H9 (cell line): Measurements from ENCODE around the gene CRYZ. TPM values are rescaled to one million over a fixed set of nuclear protein-coding genes. Genes with fewer than 3 reads are reported as not detected.

Experiments used
- DNase-seq: peaks from one replicate; pipeline ENCODE4 v3.0.0-alpha.2; 2017
- H2AFZ ChIP-seq: one replicate; pipeline ENCODE4 v1.6.1; 2013; ENCODE audit warnings: mild to moderate bottlenecking, low read length, control low read depth, moderate library complexity
- H2AK5ac ChIP-seq: 2 replicates; pipeline ENCODE4 v1.6.1; 2013; ENCODE audit warnings: low read length, control low read depth, mixed read lengths; ENCODE audit not compliant: insufficient read length
- H2BK120ac ChIP-seq: one replicate; pipeline ENCODE4 v1.6.1; 2013; ENCODE audit warnings: low read depth, mild to moderate bottlenecking, low read length, control low read depth, inconsistent platforms; ENCODE audit not compliant: poor library complexity, severe bottlenecking
- H2BK12ac ChIP-seq: 2 replicates; pipeline ENCODE4 v1.6.1; 2013; ENCODE audit warnings: low read length, control low read depth, mixed read lengths, low read depth; ENCODE audit not compliant: insufficient read length
- H2BK15ac ChIP-seq: 2 replicates; pipeline ENCODE4 v1.6.1; 2013; ENCODE audit warnings: low read depth, low read length, control low read depth
- H2BK20ac ChIP-seq: one replicate; pipeline ENCODE4 v1.6.1; 2013; ENCODE audit warnings: low read depth, mild to moderate bottlenecking, low read length, control low read depth, inconsistent platforms; ENCODE audit not compliant: poor library complexity, severe bottlenecking
- H2BK5ac ChIP-seq: 2 replicates; pipeline ENCODE4 v1.6.1; 2013; ENCODE audit warnings: low read length, control low read depth, mixed read lengths; ENCODE audit not compliant: insufficient read length
- H3K14ac ChIP-seq: 2 replicates; pipeline ENCODE4 v1.6.1; 2013; ENCODE audit warnings: low read length, control low read depth; ENCODE audit not compliant: insufficient read depth
- H3K18ac ChIP-seq: 2 replicates; pipeline ENCODE4 v1.6.1; 2013; ENCODE audit warnings: low read depth, mild to moderate bottlenecking, mixed read lengths, low read length, control low read depth; ENCODE audit not compliant: insufficient read length
- H3K23ac ChIP-seq: 2 replicates; pipeline ENCODE4 v1.6.1; 2013; ENCODE audit warnings: low read length, control low read depth, mixed read lengths, low read depth; ENCODE audit not compliant: insufficient read length
- H3K23me2 ChIP-seq: 2 replicates; pipeline ENCODE4 v1.6.1; 2013; ENCODE audit warnings: low read depth, mild to moderate bottlenecking, mixed read lengths, low read length, control low read depth; ENCODE audit not compliant: insufficient read length, poor library complexity, severe bottlenecking
- H3K27ac ChIP-seq: 2 replicates; pipeline ENCODE4 v1.5.1; 2013; ENCODE audit warnings: low read length, control low read depth, mixed read lengths, low read depth; ENCODE audit not compliant: insufficient read length
- H3K27me3 ChIP-seq: 2 replicates; pipeline ENCODE4 v1.6.1; 2013; ENCODE audit warnings: low read length, control low read depth, inconsistent platforms; ENCODE audit not compliant: insufficient read depth
- H3K4ac ChIP-seq: 2 replicates; pipeline ENCODE4 v1.6.1; 2013; ENCODE audit warnings: low read depth, mild to moderate bottlenecking, control low read depth, inconsistent platforms, low read length, moderate library complexity
- H3K4me1 ChIP-seq: 2 replicates; pipeline ENCODE4 v1.6.1; 2013; ENCODE audit warnings: low read length, control low read depth, inconsistent platforms; ENCODE audit not compliant: insufficient read depth
- H3K4me2 ChIP-seq: 2 replicates; pipeline ENCODE4 v1.6.1; 2013; ENCODE audit warnings: low read length, control low read depth, mixed read lengths; ENCODE audit not compliant: insufficient read length, insufficient read depth
- H3K56ac ChIP-seq: 2 replicates; pipeline ENCODE4 v1.6.1; 2013; ENCODE audit warnings: low read depth, mild to moderate bottlenecking, mixed read lengths, low read length, control low read depth; ENCODE audit not compliant: insufficient read length
- H3K79me1 ChIP-seq: 2 replicates; pipeline ENCODE4 v1.6.1; 2013; ENCODE audit warnings: low read depth, mild to moderate bottlenecking, moderate library complexity, low read length, control low read depth, inconsistent platforms; ENCODE audit not compliant: insufficient read depth, poor library complexity, severe bottlenecking
- H3K79me2 ChIP-seq: 2 replicates; pipeline ENCODE4 v1.6.1; 2013; ENCODE audit warnings: low read length, control low read depth, inconsistent platforms; ENCODE audit not compliant: insufficient read depth
- H3K9ac ChIP-seq: 2 replicates; pipeline ENCODE4 v1.6.1; 2013; ENCODE audit warnings: low read length, control low read depth, mixed read lengths; ENCODE audit not compliant: insufficient read length; ENCODE audit errors: extremely low read depth
- H3K9me3 ChIP-seq: one replicate; pipeline ENCODE4 v1.6.1; 2013; ENCODE audit warnings: low read depth, low read length, inconsistent platforms; ENCODE audit not compliant: control insufficient read depth
- H3T11ph ChIP-seq: one replicate; pipeline ENCODE4 v1.6.1; 2013; ENCODE audit warnings: mild to moderate bottlenecking, low read length, control low read depth, inconsistent platforms
- H4K20me1 ChIP-seq: one replicate; pipeline ENCODE4 v1.6.1; 2013; ENCODE audit not compliant: control insufficient read depth, insufficient read length, insufficient read depth
- H4K5ac ChIP-seq: 2 replicates; pipeline ENCODE4 v1.6.1; 2013; ENCODE audit warnings: low read depth, mild to moderate bottlenecking, mixed read lengths, low read length, control low read depth; ENCODE audit not compliant: insufficient read length
- H4K8ac ChIP-seq: replicated peaks from 2 replicates; pipeline ENCODE4 v1.6.1; 2013; ENCODE audit warnings: low read length, control low read depth, mixed read lengths, low read depth; ENCODE audit not compliant: insufficient read length
- H4K91ac ChIP-seq: 2 replicates; pipeline ENCODE4 v1.6.1; 2013; ENCODE audit warnings: low read depth, mild to moderate bottlenecking, moderate library complexity, mixed read lengths, low read length, control low read depth; ENCODE audit not compliant: insufficient read length
- H3K27ac Mint-ChIP-seq, 3 experiments: 2 replicates in 2 of 3; 3 replicates in 1 of 3; pipeline ENCODE4 v1.8.0; 2020 to 2021; ENCODE audit warnings: mixed read lengths in 3 of 3, mild to moderate bottlenecking in 1 of 3, moderate library complexity in 1 of 3
- H3K27me3 Mint-ChIP-seq: 2 replicates; pipeline ENCODE4 v1.8.0; 2021; ENCODE audit warnings: low read depth, mild to moderate bottlenecking, moderate library complexity, mixed read lengths
- H3K36me3 Mint-ChIP-seq, 3 experiments: 2 replicates in 2 of 3; 3 replicates in 1 of 3; pipeline ENCODE4 v1.8.0; 2020 to 2021; ENCODE audit warnings: low read depth in 3 of 3, mixed read lengths in 3 of 3; ENCODE audit not compliant: insufficient read depth in 1 of 3
- H3K4me1 Mint-ChIP-seq, 2 experiments: 2 replicates each; pipeline ENCODE4 v1.8.0; 2020; ENCODE audit warnings: mixed read lengths in 2 of 2
- H3K4me3 Mint-ChIP-seq, 2 experiments: 2 replicates in 1 of 2; 3 replicates in 1 of 2; pipeline ENCODE4 v1.8.0; 2020 to 2021; ENCODE audit warnings: mild to moderate bottlenecking in 2 of 2, mixed read lengths in 2 of 2, moderate library complexity in 1 of 2
- H3K9me3 Mint-ChIP-seq, 2 experiments: 2 replicates in 1 of 2; 3 replicates in 1 of 2; pipeline ENCODE4 v1.8.0; 2020; ENCODE audit warnings: mild to moderate bottlenecking in 2 of 2, mixed read lengths in 2 of 2, moderate library complexity in 1 of 2
- CTCF ChIP-seq: fragments of 200-600 bp; sonication (generic); conservative IDR thresholded peaks from 3 replicates; pipeline ENCODE4 v1.8.0; 2021; ENCODE audit warnings: antibody characterized with exemption, mild to moderate bottlenecking
- WGBS: extraction: QIAGEN DNeasy Blood & Tissue Kit; methylation state at CpG from one replicate; pipeline ENCODE4 v1.1.7; 2013; ENCODE audit warnings: missing lambda C conversion rate, low lambda C conversion rate, mixed read lengths; ENCODE audit not compliant: insufficient read length; ENCODE audit errors: extremely low coverage; 5-methylcytosine and 5-hydroxymethylcytosine counted together
- total RNA-seq: library from RNA; stranded (reverse); gene quantifications from 2 replicates; pipeline ENCODE4 v1.2.1, GENCODE V29; 2021

CRYZ gene
- total RNA-seq, 1 experiment from 2014 or later: 14.0 TPM

GRCh38 chr1:74726063-74726462, 6.8 kb downstream of the CRYZ start:
- Histone ChIP-seq H3K9ac (no peak overlapping the region), H2BK12ac (no peak overlapping the region), H2BK20ac (no peak overlapping the region), H2AK5ac (no peak overlapping the region), H3K23me2 (no peaks in the 10 kb centered on the region), H3K56ac (no peak overlapping the region), H3K18ac (no peak overlapping the region), H3K79me1 (no peaks in the 10 kb centered on the region), H3K9me3 (peaks cover 5% of the 10 kb centered on the region), H4K8ac (no peak overlapping the region), H3K23ac (no peak overlapping the region), H3K27me3 (no peaks in the 10 kb centered on the region), H3K4me1 (no peaks in the 10 kb centered on the region; the same call in 1 of the 2 replicates), H3T11ph (no peak overlapping the region), H4K20me1 (no peaks in the 10 kb centered on the region), H4K91ac (no peak overlapping the region), H4K5ac (no peak overlapping the region), H2BK15ac (no peak overlapping the region), H2BK5ac (no peak overlapping the region), H3K4ac (no peak overlapping the region), H3K14ac (no peak overlapping the region), H2BK120ac (no peak overlapping the region), H3K79me2 (no peaks in the 10 kb centered on the region), H2AFZ (no peak overlapping the region), H3K4me2 (no peak overlapping the region), H3K27ac (no peak overlapping the region)
- Mint-ChIP-seq H3K9me3 (peaks cover 19 to 40% of the 10 kb centered on the region in 2 experiments), H3K4me3 (no peak overlapping the region), H3K27ac (no peak overlapping the region), H3K27me3 (no peaks in the 10 kb centered on the region), H3K4me1 (peaks cover 7 to 11% of the 10 kb centered on the region in 2 experiments), H3K36me3 (peaks cover 15 to 76% (median 31%) of the 10 kb centered on the region in 3 experiments)
- no peak for TF ChIP-seq CTCF
- DNase-seq: no peak
- no CpG with 5 or more reads among the region's 1 CpG for WGBS
